HepG2 (cell line): ENCODE results near the gene JMJD7.

Experiments
- CTCF ChIP-seq: sonication (generic); formaldehyde crosslinking; IDR thresholded peaks from 2 replicates; pipeline ENCODE4 v1.5.0; 2020; ENCODE audit warnings: mild to moderate bottlenecking, missing genetic modification reagents, moderate library complexity
- MYNN ChIP-seq: sonication (generic); formaldehyde crosslinking; IDR thresholded peaks from 2 replicates; pipeline ENCODE4 v1.4.0; 2020; ENCODE audit warnings: mild to moderate bottlenecking, low read depth, missing genetic modification reagents
- ZNF552 ChIP-seq: sonication (generic); formaldehyde crosslinking; IDR thresholded peaks from 2 replicates; pipeline ENCODE4 v1.9.0; 2022; ENCODE audit warnings: missing genetic modification reagents, mild to moderate bottlenecking, borderline replicate concordance

- TF ChIP-seq CTCF (CRISPR knock-in tag): no peak
- no peak for TF ChIP-seq MYNN
- no peak for TF ChIP-seq ZNF552 (CRISPR knock-in tag)
These were observed 15.7 kb downstream of the JMJD7 start for GRCh38 chr15:41843571-41843970.
